ENCODE results near the gene DPT. TPM values are rescaled to one million over a fixed set of nuclear protein-coding genes. Genes with fewer than 3 reads are reported as not detected.

Gene DPT
- total and polyA plus RNA-seq, 8 donors, result 0.46 to 28.6 (median 2.2) TPM

DNA sequence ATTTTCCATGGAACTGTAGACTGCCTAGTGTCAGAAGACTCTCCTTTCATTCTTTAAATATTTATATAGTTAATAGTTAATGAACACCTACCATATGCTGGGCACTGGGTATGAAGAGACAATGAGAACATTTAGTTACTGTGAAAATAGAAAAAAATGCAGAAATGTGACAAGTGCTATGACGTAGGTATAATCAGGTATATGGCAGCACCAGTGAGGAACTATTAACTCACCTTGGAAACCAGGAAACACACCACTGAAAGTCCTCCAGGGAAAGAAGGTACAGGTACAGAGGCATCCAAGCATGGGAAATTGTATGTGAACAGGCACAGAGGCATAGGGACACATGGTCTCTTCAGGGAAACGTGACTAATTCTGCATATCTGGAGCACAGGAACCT lies 42.3 kb downstream of the DPT start:
- Histone ChIP-seq H3K4me3 (no peak overlapping the region), H3K27ac (no peak overlapping the region), H3K9me3 (peaks cover 0 to 1% of the 10 kb centered on the region in 2 donors), H3K27me3 (no peaks in the 10 kb centered on the region), H3K36me3 (no peaks in the 10 kb centered on the region), H3K4me1 (no peaks in the 10 kb centered on the region)
- ATAC-seq, result no peak
- intact Hi-C loops (cut with DNase I), result no loop called here
- TF ChIP-seq, protein P1, sequence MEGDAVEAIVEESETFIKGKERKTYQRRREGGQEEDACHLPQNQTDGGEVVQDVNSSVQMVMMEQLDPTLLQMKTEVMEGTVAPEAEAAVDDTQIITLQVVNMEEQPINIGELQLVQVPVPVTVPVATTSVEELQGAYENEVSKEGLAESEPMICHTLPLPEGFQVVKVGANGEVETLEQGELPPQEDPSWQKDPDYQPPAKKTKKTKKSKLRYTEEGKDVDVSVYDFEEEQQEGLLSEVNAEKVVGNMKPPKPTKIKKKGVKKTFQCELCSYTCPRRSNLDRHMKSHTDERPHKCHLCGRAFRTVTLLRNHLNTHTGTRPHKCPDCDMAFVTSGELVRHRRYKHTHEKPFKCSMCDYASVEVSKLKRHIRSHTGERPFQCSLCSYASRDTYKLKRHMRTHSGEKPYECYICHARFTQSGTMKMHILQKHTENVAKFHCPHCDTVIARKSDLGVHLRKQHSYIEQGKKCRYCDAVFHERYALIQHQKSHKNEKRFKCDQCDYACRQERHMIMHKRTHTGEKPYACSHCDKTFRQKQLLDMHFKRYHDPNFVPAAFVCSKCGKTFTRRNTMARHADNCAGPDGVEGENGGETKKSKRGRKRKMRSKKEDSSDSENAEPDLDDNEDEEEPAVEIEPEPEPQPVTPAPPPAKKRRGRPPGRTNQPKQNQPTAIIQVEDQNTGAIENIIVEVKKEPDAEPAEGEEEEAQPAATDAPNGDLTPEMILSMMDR (IDR thresholded peaks at IDR 0.05), result no peak
- DNase-seq, result no peak

DNA sequence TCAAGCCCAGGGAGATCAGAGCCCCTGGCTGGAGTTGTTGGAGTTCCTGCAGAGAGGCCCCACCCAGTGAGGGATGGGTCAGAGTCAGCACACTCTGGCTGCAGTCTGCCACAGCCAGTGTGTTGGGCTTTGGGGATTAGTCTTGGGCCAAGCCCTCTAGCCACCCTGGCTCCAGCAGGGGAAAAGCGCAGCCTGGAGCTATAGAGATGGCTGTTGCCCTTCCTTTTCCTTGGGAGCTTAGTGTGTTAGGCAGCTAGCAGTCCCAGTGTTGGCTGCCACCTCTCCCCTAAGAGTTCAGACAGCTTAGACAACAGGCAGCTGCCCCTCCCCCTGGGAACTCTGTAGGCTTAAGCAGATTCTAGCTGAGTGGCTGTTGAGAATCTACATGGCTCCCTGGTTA lies 45.1 kb downstream of the DPT start:
- H3K4me1 ChIP-seq, result no peaks in the 10 kb centered on the region
- DNase-seq (no peak), ATAC-seq (no peak)
- no peaks in the 10 kb centered on the region for H3K27me3 ChIP-seq
- TF ChIP-seq, protein P1 (IDR thresholded peaks at IDR 0.05), result no peak
- H3K4me3 ChIP-seq, result no peak overlapping the region
- no peaks in the 10 kb centered on the region for H3K36me3 ChIP-seq
- intact Hi-C loops (cut with DNase I), result no loop called here
- no peak overlapping the region for H3K27ac ChIP-seq
- H3K9me3 ChIP-seq, result peaks cover 0 to 9% of the 10 kb centered on the region in 2 donors

DNA sequence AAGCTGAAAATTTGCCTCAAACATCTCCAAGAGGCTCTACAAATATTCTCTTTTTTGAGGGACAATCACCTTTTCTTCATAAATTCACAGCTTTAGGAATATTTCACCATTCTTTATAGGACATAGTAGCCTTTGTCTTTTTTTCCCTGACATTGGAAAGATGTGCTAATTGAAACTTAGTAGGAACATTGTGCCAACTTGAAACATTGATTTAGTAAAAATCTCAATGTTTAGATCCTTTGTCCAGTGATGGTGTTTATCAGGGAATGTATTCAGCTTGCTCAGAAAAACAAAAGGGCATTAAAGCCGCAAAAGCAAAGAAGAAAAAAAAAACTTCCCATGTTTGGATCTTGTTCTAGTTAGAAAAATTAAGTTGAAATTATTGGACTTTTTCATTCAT lies 52.1 kb downstream of the DPT start:
- DNase-seq, result no peak
- intact Hi-C loops (cut with DNase I), result no loop called here
- Histone ChIP-seq H3K27ac (no peak overlapping the region), H3K4me3 (no peak overlapping the region), H3K9me3 (peaks cover 0 to 9% of the 10 kb centered on the region in 2 donors), H3K36me3 (no peaks in the 10 kb centered on the region), H3K27me3 (no peaks in the 10 kb centered on the region), H3K4me1 (no peaks in the 10 kb centered on the region)
- TF ChIP-seq, protein P1 (IDR thresholded peaks at IDR 0.05), result no peak
- ATAC-seq, result no peak

DNA sequence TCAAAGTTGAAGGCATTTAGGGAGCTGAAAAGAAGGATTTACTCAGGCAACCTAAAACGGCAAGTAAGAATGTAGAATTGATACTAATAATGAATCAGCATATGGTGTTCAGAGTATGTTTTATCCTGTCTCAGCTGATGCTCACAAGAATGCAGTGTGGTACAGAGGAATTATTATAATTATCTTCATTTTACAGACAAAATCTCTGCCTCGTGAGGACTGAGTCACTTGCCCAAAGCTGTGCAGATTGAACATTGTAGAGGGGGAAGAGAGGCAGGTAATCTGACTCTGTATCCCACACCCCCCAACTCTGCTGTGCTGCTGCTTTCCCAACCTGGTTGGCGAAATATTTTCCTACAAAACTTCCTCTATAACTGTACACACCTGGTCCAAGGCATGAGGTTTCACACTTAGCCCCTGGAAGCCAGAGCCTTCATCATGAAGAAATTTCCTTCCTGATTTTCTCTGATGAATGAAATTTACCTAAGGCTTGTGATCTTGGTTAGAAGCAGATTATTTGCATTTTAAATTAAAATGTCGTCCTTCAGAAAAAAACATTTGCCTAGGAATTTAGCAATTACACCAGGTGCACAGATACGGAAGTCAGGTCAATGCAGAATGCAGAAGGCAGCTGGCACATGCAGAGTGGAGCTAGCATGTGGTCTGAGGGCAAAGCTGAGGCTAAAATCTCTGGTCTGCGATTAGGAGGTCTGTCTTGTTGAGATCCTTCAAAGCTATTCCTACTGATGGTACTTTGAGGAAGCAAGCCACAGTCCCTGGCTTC lies 52.8 kb downstream of the DPT start:
- Histone ChIP-seq H3K4me3 (no peak overlapping the region), H3K9me3 (peaks cover 0 to 3% of the 10 kb centered on the region in 2 donors), H3K27ac (no peak overlapping the region), H3K36me3 (no peaks in the 10 kb centered on the region), H3K4me1 (no peaks in the 10 kb centered on the region), H3K27me3 (no peaks in the 10 kb centered on the region)
- TF ChIP-seq, protein P1 (IDR thresholded peaks at IDR 0.05), result no peak
- no peak for DNase-seq
- ATAC-seq, result no peak
- intact Hi-C loops (cut with DNase I), result no loop called here

DNA sequence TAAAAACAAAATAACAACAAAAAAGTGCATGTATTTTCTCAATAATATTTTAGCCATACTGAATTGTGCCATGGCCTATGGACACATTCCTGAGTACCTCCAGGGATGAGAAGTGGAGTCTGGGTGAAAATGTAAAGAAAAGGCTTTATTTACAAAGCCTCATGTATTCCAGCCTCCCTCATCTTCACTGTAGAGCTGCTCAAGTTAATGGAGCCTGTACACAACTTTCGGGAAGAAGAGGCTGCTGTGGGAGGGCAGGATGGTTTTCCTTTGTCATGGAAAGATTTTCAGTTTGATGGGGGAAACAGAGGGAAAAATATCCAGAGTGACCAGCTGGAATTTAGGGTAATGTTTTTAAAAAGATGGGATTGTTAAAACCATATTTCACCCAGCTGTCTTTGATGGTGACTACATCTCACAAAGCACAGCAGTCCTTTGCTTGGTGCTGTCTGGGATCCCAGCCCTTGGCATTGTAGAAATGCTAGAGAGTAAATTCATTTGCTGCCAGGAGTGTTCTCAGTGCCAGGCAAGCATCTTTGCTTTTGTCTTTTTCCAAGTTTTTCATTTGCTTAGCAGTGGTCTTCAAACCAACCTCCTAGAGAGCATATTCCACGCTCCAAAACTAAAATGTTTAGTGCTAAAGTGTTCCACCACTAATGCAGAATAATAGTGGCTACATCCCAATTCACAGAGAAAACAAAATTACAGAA lies 54.9 kb downstream of the DPT start:
- no peak overlapping the region for H3K27ac ChIP-seq
- intact Hi-C loops (cut with DNase I), result no loop called here
- DNase-seq (no peak), ATAC-seq (no peak)
- TF ChIP-seq, protein P1 (IDR thresholded peaks at IDR 0.05), result no peak
- H3K27me3 ChIP-seq, result no peaks in the 10 kb centered on the region
- H3K4me3 ChIP-seq, result no peak overlapping the region
- no peaks in the 10 kb centered on the region for H3K4me1 ChIP-seq
- H3K36me3 ChIP-seq, result no peaks in the 10 kb centered on the region
- peaks cover 0 to 4% of the 10 kb centered on the region in 2 donors for H3K9me3 ChIP-seq
